ENCODE results near the gene CCDC200.

DNA sequence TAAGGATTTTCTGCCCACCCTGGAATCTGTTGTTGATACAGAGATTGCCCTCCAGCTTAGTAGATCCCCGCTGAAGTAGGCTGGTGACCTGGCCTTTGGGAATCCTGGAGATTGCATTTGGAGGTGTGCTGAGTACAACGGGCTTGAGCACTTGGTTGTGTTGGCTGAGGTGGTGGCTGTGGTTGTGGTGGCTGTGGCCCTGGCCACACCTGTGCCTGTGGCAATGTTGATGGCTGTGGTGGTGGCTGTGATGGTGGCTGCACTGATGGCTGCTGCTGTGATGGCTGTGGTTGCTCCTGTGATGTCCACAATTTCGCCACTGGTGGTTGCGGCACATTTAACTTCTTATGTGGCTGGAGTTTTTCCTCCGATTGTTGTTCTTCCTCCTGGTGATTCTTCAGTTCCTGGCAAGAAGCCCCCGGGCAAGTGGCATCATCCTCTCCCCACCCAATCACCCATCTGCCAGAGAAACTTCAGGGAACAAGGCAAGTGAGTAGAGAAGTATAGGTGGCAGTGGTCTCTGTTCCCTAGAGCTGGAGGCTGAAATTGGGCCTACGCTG is 4.2 kb downstream of the CCDC200 start:
- TF ChIP-seq, protein P1, sequence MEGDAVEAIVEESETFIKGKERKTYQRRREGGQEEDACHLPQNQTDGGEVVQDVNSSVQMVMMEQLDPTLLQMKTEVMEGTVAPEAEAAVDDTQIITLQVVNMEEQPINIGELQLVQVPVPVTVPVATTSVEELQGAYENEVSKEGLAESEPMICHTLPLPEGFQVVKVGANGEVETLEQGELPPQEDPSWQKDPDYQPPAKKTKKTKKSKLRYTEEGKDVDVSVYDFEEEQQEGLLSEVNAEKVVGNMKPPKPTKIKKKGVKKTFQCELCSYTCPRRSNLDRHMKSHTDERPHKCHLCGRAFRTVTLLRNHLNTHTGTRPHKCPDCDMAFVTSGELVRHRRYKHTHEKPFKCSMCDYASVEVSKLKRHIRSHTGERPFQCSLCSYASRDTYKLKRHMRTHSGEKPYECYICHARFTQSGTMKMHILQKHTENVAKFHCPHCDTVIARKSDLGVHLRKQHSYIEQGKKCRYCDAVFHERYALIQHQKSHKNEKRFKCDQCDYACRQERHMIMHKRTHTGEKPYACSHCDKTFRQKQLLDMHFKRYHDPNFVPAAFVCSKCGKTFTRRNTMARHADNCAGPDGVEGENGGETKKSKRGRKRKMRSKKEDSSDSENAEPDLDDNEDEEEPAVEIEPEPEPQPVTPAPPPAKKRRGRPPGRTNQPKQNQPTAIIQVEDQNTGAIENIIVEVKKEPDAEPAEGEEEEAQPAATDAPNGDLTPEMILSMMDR (tag by site-specific recombination; IDR thresholded peaks at IDR 0.05): no peak
- no peak for TF ChIP-seq ZNF366 (tag by site-specific recombination; conservative IDR thresholded peaks at IDR 0.05)

Measured in HEK293 (cell line).